HG02885 (cell line): ENCODE data around the gene S100A11.
A peak's percentile ranks its signal among the peaks of the same experiment; 100 is the strongest.

Experiments used
- ATAC-seq: cut with Tn5 transposase; IDR thresholded peaks from one replicate; pipeline ENCODE4 v1.9.1; 2021; ENCODE audit warnings: mild to moderate bottlenecking; ENCODE audit not compliant: unreplicated experiment, poor library complexity

The S100A11 gene

DNA sequence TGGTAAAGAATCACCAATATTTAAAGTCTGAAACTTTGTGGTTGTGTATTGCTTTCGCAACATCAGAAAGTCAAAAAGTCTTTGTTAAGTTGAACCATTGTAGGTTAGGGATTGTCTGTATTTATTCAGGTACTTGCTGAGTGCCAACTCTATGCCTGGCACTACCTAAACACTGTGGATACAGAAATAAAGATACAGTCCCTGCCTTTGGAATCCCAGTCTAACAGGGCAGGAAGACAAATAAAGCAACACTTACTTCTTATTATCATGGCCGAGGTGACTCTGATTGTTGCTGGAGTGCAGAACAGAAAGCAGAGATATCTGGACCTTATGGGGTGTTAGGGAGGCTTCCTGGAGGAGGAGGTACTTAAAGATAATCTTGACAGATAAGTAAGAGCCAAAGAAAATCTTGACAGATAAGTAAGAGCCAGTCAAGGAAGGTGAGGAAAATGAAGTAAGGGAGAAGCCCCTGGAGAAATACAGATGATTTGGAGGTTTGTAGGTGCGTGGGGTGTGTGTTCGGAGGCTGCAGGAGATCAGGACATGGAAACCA lies 31.4 kb downstream of the S100A11 start:
- no peak for ATAC-seq

- no peak for ATAC-seq
Observed at GRCh38 chr1:152003846-152004442, 32.9 kb downstream of the S100A11 start.

DNA sequence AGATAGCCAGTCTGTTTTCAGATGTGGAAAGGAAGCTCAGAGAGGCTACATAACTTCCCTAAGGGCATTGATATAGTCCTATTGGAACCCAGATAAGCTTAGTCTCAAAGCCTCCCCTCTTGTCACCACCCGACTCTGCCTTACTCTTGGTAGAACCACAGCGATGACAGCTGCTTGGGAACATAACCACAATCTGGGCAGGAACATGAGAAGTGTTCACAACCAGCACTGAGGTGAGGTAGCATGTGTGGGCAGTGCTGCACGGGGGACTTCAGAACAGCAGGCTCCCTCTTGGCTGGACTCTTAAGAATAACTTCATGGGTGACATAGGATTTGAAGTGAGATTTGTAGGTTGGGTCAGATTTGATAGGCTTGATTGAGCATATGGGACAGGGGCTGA lies 33.8 kb downstream of the S100A11 start:
- ATAC-seq: no peak

- ATAC-seq: no peak
Observed at GRCh38 chr1:152001631-152002584, 34.9 kb downstream of the S100A11 start.

DNA sequence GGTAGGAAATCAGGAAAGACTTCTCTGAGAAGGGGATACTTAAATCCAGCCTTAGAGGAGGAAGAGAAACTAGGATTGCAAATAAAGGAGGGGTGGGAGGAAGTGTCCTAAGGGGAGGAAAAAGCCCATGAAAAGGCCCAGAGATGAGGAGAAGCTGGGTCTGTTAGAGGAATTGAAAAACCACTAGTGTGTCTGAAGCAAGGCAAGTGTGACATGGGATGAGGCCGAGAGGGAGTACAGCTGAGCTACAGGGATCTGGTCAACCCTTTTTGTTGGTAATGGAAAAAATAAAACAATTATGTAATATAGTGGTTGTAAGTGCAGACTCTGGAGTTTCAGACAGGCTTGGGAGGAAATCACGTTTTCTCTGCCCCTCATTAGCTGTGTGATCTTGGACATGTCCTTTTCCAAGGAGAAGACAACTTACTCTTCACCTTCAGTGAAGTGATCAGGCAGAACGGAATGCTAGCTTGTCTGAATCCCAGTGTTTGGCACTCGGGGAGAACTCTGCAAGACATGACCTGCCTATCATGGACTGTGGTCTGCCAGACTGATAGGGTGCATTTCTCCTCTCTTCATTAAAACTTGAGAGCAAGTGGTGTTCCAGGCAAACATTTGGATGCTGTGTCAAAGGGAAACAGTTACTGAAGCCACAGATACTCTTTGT lies 35.7 kb downstream of the S100A11 start:
- ATAC-seq: no peak

GRCh38 chr1:151998611-151999362 lies 38.0 kb downstream of the S100A11 start:
- no peak for ATAC-seq

GRCh38 chr1:151997284-151997570 lies 39.6 kb downstream of the S100A11 start:
- no peak for ATAC-seq

GRCh38 chr1:151995774-151996173 lies 41.0 kb downstream of the S100A11 start:
- no peak for ATAC-seq

GRCh38 chr1:151994956-151995355 lies 41.8 kb downstream of the S100A11 start:
- no peak for ATAC-seq

DNA sequence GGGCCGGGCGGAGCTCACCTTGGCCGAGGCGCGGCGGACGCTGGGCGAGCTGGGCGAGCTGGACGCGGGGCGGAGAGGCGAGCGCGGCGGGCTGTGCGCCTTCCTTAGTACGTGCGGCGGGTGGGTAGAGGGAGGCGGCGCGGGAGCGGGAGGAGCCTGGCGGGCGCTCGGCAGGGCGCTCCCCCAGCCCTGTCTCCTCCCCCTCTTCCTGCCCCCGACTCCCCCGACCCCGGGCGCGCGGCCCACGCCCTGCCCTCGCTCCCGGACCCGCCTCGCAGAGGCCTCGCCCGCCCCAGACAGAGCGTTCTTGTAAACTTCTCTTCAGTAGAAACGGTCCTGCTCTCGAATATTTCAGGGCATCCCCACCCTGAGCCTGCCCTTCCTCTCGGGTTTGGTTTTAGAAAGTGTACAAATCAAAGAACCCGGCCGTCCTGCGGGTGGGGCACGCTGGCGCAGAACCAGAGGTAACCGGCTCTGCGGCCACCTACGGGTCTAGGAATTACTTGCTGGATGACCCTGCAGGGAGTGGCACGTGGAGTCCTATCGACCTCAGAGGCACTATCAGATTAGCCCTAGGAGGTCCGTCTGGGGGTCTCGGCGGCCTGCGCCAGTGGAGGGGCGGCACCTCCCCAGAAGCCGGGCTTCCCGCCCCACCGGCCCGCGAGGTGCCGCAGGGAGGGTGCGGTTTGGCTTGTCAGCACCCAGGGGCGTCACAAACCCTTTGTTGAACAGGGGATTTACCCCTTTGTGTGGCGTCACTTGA lies 42.9 kb downstream of the S100A11 start, which contains the start of gene S100A10:
TSS of gene S100A10 (minus strand) at position 126 of the 763 bp plus-strand sequence. CDS start 7,629 bp downstream, outside the sequence.
- peak; percentile 47 for ATAC-seq

GRCh38 chr1:151993084-151993733 lies 43.6 kb downstream of the S100A11 start:
- peak; percentile 13 for ATAC-seq

GRCh38 chr1:151992303-151993083 lies 44.3 kb downstream of the S100A11 start:
- no peak for ATAC-seq

DNA sequence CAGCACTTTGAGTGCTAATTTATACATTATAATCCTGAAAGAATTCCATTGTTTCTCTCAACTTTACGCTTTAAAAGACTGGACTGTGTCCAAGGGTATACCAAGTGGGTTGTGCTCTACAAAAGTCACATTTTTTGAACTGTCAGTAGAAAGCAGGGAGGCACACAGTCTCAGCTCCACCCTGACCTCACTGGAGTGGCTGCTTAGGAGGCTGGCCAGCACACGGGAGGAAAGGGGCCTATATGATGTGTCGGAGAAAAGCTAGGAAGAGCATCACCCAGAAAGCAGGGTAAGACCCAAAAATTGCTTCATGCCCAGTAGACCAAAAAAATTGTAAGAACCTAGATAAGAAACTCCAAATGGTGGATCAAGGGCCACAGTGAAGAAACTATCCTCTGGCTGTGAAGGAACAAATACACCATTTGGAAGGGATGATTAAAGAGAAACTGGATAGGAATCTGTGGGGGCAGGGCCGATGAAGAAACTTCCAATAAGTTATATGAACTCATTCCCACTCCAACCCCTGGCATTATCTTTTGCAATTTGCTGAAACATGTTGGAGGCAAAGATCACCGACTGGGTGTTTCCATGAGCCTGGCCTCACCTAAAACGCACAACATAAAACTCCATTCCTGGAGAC lies 45.0 kb downstream of the S100A11 start:
- no peak for ATAC-seq

- no peak for ATAC-seq
Observed at GRCh38 chr1:151990856-151991198, 46.0 kb downstream of the S100A11 start.

- no peak for ATAC-seq
Observed at GRCh38 chr1:151990058-151990855, 46.5 kb downstream of the S100A11 start.

DNA sequence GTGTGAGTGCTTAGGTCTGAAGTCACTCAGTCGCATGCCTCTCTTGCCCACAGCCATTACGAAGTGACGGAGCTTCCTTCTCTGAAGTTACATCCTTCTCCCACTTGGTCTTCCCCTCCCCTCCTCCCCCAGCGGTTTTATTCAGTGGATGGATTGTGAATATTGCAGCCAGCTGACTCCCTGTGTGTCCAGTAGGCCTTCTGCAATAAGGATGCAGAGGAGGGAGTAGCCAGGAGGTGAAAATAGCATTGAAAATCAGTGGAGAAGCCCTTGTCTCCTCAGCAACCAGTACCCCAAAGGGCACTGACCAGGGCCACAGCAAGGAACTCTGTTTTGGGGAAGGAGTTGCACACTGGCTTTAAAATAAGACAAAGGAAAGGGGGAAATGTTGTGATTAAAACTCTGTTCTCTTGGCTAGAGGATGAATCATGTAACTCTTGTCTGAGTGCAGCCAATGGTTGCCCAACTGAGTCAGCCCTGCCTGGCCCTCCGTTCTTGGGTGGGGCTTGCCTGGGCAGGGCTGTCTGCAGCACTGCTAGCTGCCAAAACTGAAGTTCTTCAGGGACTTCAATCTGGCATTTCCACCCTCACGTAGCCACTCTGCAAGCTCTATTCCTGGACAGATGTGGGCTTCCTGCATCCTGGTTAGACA lies 47.5 kb downstream of the S100A11 start:
- ATAC-seq: no peak
